BLaER1 treated with 17β-estradiol and CSF1 and Interleukin-3, amounts not matched to agents 10 nM and 100 nM (cell line): ENCODE measurements around the gene FSHR.

Experiments used
- H3K27ac ChIP-seq, 11 experiments: shearing (Covaris generic); formaldehyde crosslinking; 2 replicates each; pipeline ENCODE4 v1.8.1; 2022
- H3K27me3 ChIP-seq, 11 experiments: shearing (Covaris generic); formaldehyde crosslinking; 2 replicates each; pipeline ENCODE4 v1.8.1; 2022
- H3K36me3 ChIP-seq, 11 experiments: shearing (Covaris generic); formaldehyde crosslinking; 2 replicates each; pipeline ENCODE4 v1.8.1; 2022
- H3K4me1 ChIP-seq, 10 experiments: shearing (Covaris generic); formaldehyde crosslinking; 2 replicates each; pipeline ENCODE4 v1.8.1; 2022
- H3K4me2 ChIP-seq, 11 experiments: shearing (Covaris generic); formaldehyde crosslinking; 2 replicates each; pipeline ENCODE4 v1.8.1; 2022
- H3K4me3 ChIP-seq, 10 experiments: shearing (Covaris generic); formaldehyde crosslinking; 2 replicates each; pipeline ENCODE4 v1.8.1; 2022
- H3K9ac ChIP-seq, 11 experiments: shearing (Covaris generic); formaldehyde crosslinking; 2 replicates each; pipeline ENCODE4 v1.8.1; 2022
- H3K9me3 ChIP-seq, 11 experiments: shearing (Covaris generic); formaldehyde crosslinking; replicated peaks in 1 of 11; 2 replicates each; pipeline ENCODE4 v1.8.1; 2022
- H4K20me1 ChIP-seq, 11 experiments: shearing (Covaris generic); formaldehyde crosslinking; 2 replicates each; pipeline ENCODE4 v1.8.1; 2022
- Cebpa-rat ChIP-seq, 11 experiments: shearing (Covaris generic); IDR thresholded peaks; 2 replicates each; pipeline ENCODE4 v1.8.1; 2022

FSHR gene

DNA sequence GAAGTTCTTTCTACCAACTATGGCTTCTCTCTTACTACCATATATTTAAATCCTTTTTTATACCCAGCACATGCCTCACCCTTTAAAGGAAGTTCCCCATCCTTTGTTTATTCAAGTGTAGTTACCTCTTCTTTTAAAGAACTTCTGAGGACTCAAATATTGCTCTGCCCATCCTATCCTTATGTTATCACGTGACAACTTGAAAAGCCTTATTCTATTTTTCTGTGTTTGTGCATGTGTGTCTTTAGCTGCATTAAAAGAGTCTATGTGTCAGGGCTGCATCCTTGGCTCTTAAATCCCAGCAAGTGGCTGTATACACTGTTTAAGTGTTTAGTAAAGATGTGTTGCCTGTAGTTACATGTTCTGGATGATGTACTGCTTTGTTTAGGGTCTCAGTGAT is 22.5 kb downstream of the FSHR start:
- Histone ChIP-seq H3K27ac (no peak overlapping the region), H3K27me3 (no peaks in the 10 kb centered on the region), H3K4me2 (no peak overlapping the region), H3K36me3 (no peaks in the 10 kb centered on the region), H3K4me1 (no peaks in the 10 kb centered on the region), H3K9ac (no peak overlapping the region), H3K9me3 (peaks cover 18 to 32% (median 26%) of the 10 kb centered on the region in 11 experiments), H4K20me1 (no peaks in the 10 kb centered on the region), H3K4me3 (no peak overlapping the region)
- TF ChIP-seq Cebpa-rat (IDR thresholded peaks at IDR 0.05): no peak

DNA sequence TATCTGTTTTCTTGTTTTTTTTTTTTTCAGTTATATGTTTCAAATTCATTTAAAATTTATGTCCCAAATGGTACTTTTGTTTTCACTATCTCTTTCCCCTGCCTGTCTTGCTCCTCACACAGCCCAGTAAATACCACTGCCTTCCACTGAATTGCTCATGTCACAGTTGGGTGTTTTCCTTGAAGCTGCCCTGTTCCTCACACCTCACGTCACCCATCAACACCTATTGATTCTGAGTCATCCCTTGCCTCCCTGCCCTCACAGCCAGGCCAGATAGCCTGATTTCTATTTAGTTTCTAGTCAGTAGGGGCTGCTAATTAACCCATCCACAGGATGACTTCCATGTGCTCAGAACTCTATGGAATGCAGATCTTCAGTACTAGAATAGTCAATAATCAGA is 25.3 kb downstream of the FSHR start:
- H3K27ac ChIP-seq: no peak overlapping the region

DNA sequence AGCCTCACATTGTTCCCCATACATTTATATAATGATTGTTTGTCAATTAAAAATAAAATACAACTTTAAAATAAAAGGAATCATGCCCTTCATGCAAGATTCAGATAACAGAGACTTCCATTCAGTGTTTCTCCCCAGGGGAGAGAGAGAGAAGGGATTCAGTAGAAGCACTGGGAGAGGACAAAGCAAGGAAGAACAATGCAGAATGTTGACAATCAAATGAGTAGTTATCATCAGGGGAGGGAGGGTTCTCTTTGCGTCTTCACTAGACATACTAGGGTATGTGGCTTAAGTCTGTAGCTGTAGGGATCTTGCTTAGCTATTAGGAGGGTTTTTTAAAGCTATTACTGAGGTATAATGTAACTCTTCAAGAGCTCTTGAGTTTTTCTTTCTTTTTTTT is 30.7 kb downstream of the FSHR start:
- Histone ChIP-seq H3K4me3 (no peak overlapping the region), H3K9ac (no peak overlapping the region), H3K36me3 (no peaks in the 10 kb centered on the region), H4K20me1 (no peaks in the 10 kb centered on the region), H3K27ac (no peak overlapping the region), H3K9me3 (no peaks in the 10 kb centered on the region), H3K27me3 (no peaks in the 10 kb centered on the region), H3K4me1 (no peaks in the 10 kb centered on the region), H3K4me2 (no peak overlapping the region)
- TF ChIP-seq Cebpa-rat (IDR thresholded peaks at IDR 0.05): no peak

More for the DNA sequence above, 25.3 kb downstream of the FSHR start:
- H4K20me1 ChIP-seq: no peaks in the 10 kb centered on the region
- no peak overlapping the region for H3K4me2 ChIP-seq
- no peaks in the 10 kb centered on the region for H3K36me3 ChIP-seq
- H3K9me3 ChIP-seq: peaks cover 18 to 32% (median 26%) of the 10 kb centered on the region in 11 experiments
- H3K4me3 ChIP-seq: no peak overlapping the region
- no peaks in the 10 kb centered on the region for H3K4me1 ChIP-seq
- no peaks in the 10 kb centered on the region for H3K27me3 ChIP-seq
- no peak for TF ChIP-seq Cebpa-rat (IDR thresholded peaks at IDR 0.05)
- H3K9ac ChIP-seq: no peak overlapping the region

- Histone ChIP-seq H3K4me2 (no peak overlapping the region), H3K9me3 (no peaks in the 10 kb centered on the region), H3K9ac (no peak overlapping the region), H3K27me3 (no peaks in the 10 kb centered on the region), H3K27ac (no peak overlapping the region), H3K4me1 (no peaks in the 10 kb centered on the region), H4K20me1 (no peaks in the 10 kb centered on the region), H3K4me3 (no peak overlapping the region), H3K36me3 (no peaks in the 10 kb centered on the region)
- TF ChIP-seq Cebpa-rat (IDR thresholded peaks at IDR 0.05): no peak
These were observed 32.2 kb downstream of the FSHR start for GRCh38 chr2:49122107-49122506.

- no peak overlapping the region for H3K4me2 ChIP-seq
- no peak overlapping the region for H3K9ac ChIP-seq
- H3K27me3 ChIP-seq: no peaks in the 10 kb centered on the region
- H4K20me1 ChIP-seq: no peaks in the 10 kb centered on the region
- no peaks in the 10 kb centered on the region for H3K9me3 ChIP-seq
- H3K36me3 ChIP-seq: no peaks in the 10 kb centered on the region
- H3K4me3 ChIP-seq: no peak overlapping the region
- H3K27ac ChIP-seq: no peak overlapping the region
- no peak for TF ChIP-seq Cebpa-rat (IDR thresholded peaks at IDR 0.05)
- no peaks in the 10 kb centered on the region for H3K4me1 ChIP-seq
These were observed 41.3 kb downstream of the FSHR start for GRCh38 chr2:49113046-49113445.

DNA sequence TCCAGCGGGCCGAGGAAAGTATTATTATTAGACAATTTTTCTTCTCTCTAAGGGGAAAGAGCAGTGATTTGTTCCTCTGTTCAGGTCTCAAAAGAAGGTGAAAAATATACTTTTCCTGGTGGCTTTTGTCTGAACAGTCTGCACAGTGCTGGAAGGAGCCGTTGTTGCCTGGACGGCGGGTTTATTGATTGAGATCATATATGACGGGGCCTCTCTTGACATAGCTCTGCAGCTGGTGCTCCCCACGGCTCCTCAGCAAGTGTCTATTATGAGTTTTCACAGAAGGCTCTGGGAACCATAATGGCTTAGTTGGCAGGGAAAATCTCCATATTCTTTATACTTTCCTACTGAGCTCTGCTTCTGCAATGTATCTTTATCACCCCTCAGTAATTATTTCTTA is 42.9 kb downstream of the FSHR start:
- Histone ChIP-seq H3K9me3 (no peaks in the 10 kb centered on the region), H3K4me1 (no peaks in the 10 kb centered on the region), H3K27ac (no peak overlapping the region), H3K9ac (no peak overlapping the region), H3K36me3 (no peaks in the 10 kb centered on the region), H3K27me3 (no peaks in the 10 kb centered on the region), H3K4me2 (no peak overlapping the region), H3K4me3 (no peak overlapping the region), H4K20me1 (no peaks in the 10 kb centered on the region)
- no peak for TF ChIP-seq Cebpa-rat (IDR thresholded peaks at IDR 0.05)

DNA sequence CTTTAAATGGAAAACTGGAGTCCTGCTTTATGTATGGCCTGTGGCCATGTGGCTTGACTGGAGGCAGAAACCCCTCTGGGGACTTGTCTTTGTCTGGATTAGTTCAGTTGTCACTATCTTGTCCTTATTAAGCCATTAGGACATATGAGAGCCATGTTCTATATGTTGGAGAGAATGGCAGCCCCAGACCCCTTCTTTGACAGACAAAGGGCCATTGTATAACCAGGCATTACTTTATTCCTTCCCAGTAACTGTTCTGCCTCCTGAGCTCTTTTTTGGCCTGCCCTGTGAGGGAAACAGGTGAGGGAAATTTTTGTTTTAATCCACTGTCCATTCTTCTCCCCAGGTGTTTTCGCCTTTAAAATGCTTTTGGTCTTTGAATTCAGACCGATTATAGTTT is 43.3 kb downstream of the FSHR start:
- Histone ChIP-seq H3K27me3 (no peaks in the 10 kb centered on the region), H3K4me2 (no peak overlapping the region), H3K4me3 (no peak overlapping the region), H3K9ac (no peak overlapping the region), H3K36me3 (no peaks in the 10 kb centered on the region), H4K20me1 (no peaks in the 10 kb centered on the region), H3K4me1 (no peaks in the 10 kb centered on the region), H3K27ac (no peak overlapping the region), H3K9me3 (no peaks in the 10 kb centered on the region)
- TF ChIP-seq Cebpa-rat (IDR thresholded peaks at IDR 0.05): no peak

DNA sequence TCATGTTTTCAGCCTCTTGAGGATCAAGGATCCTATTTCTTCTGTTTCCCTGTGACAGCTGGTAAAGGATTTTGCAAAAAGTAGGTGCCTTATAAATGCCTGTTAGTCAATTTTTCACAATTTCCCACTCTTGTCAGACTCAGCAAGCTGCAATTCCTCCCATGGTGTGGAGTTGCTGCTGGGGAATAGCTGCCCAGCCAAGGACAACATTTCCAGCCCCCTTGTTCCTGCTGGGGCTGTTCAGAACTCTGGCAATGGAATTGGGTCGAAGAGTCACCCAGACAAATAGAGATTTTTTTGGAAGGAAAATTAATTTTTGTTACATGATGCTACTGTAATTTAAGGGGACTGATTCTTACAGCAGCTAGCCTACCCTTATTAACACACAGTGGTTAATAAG is 43.7 kb downstream of the FSHR start:
- H3K9me3 ChIP-seq: no peaks in the 10 kb centered on the region
- no peak overlapping the region for H3K4me3 ChIP-seq
- no peak overlapping the region for H3K27ac ChIP-seq
- H3K36me3 ChIP-seq: no peaks in the 10 kb centered on the region
- no peak overlapping the region for H3K4me2 ChIP-seq
- no peaks in the 10 kb centered on the region for H3K4me1 ChIP-seq
- H4K20me1 ChIP-seq: no peaks in the 10 kb centered on the region
- no peaks in the 10 kb centered on the region for H3K27me3 ChIP-seq
- H3K9ac ChIP-seq: no peak overlapping the region
- TF ChIP-seq Cebpa-rat (IDR thresholded peaks at IDR 0.05): no peak

DNA sequence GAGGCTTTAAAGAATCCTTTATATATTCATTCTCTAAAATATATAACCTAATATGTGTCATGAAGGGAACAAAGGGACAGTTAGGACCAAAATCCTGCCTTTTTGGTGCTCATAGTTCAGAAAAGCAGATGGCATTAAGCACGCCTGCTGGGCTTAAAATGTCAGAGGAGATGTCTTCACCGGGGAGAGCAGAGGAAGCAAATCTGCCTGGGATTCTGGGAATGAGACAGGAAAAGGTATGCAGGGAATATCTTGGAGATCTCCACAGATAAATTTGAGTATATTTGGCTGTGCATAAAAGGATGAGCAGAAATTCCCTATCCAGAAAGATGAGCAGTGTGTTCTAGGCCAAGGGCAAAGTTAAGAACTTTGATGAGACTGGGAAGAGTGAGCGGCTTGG is 45.5 kb downstream of the FSHR start:
- no peaks in the 10 kb centered on the region for H3K27me3 ChIP-seq
- no peaks in the 10 kb centered on the region for H3K4me1 ChIP-seq
- H3K9ac ChIP-seq: no peak overlapping the region
- no peak overlapping the region for H3K4me3 ChIP-seq
- H3K27ac ChIP-seq: no peak overlapping the region
- H3K36me3 ChIP-seq: no peaks in the 10 kb centered on the region
- no peak for TF ChIP-seq Cebpa-rat (IDR thresholded peaks at IDR 0.05)
- H4K20me1 ChIP-seq: no peaks in the 10 kb centered on the region
- no peak overlapping the region for H3K4me2 ChIP-seq
- H3K9me3 ChIP-seq: no peaks in the 10 kb centered on the region

GRCh38 chr2:49108436-49108835 is 45.9 kb downstream of the FSHR start:
- no peak for TF ChIP-seq Cebpa-rat (IDR thresholded peaks at IDR 0.05)
- Histone ChIP-seq H4K20me1 (no peaks in the 10 kb centered on the region), H3K4me3 (no peak overlapping the region), H3K27me3 (no peaks in the 10 kb centered on the region), H3K4me2 (no peak overlapping the region), H3K27ac (no peak overlapping the region), H3K36me3 (no peaks in the 10 kb centered on the region), H3K9ac (no peak overlapping the region), H3K4me1 (no peaks in the 10 kb centered on the region), H3K9me3 (no peaks in the 10 kb centered on the region)

DNA sequence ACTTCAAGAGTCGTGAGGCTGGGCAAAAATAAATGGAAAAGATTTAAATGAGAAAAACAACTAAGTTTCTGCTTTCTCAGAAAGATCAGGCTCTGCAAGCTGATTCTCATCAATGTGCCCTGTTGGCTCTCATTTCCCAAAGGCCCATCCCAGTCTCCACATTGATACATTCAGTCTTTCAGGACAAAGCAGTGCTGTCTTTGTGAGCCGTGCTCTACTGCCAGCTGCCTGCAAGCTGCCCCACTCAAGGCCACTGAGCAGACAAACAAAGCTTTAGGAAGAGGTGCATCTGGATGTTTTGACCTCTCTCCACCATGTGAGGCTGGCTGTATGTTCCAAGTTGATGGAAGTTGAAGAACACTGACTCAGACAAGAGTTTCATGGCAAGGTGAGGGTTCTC is 48.8 kb downstream of the FSHR start:
- Histone ChIP-seq H3K4me3 (no peak overlapping the region), H3K9me3 (no peaks in the 10 kb centered on the region), H3K4me1 (no peaks in the 10 kb centered on the region), H3K27me3 (no peaks in the 10 kb centered on the region), H3K27ac (no peak overlapping the region), H3K4me2 (no peak overlapping the region), H4K20me1 (no peaks in the 10 kb centered on the region), H3K9ac (no peak overlapping the region), H3K36me3 (no peaks in the 10 kb centered on the region)
- no peak for TF ChIP-seq Cebpa-rat (IDR thresholded peaks at IDR 0.05)
